HG03460 (cell line): ENCODE results near the gene WDR26.

Experiments
- ATAC-seq: cut with Tn5 transposase; IDR thresholded peaks from one replicate; pipeline ENCODE4 v1.9.1; 2021; ENCODE audit not compliant: unreplicated experiment

The WDR26 gene

GRCh38 chr1:224402472-224403036 lies 32.0 kb downstream of the WDR26 start:
- ATAC-seq, result no peak

GRCh38 chr1:224399887-224400286 lies 34.7 kb downstream of the WDR26 start:
- ATAC-seq, result no peak

- ATAC-seq, result no peak
Observed at GRCh38 chr1:224393294-224393693, 41.3 kb downstream of the WDR26 start.

- no peak for ATAC-seq
Observed at GRCh38 chr1:224392411-224393249, 42.0 kb downstream of the WDR26 start.

GRCh38 chr1:224390517-224390916 lies 44.1 kb downstream of the WDR26 start:
- no peak for ATAC-seq

- ATAC-seq, result no peak
Observed at GRCh38 chr1:224387943-224388342, 46.7 kb downstream of the WDR26 start.

GRCh38 chr1:224387302-224387912 lies 47.2 kb downstream of the WDR26 start:
- ATAC-seq, result no peak

GRCh38 chr1:224383218-224383617 lies 51.4 kb downstream of the WDR26 start:
- ATAC-seq, result no peak

GRCh38 chr1:224381880-224382548 lies 52.6 kb downstream of the WDR26 start:
- no peak for ATAC-seq

GRCh38 chr1:224380003-224380402 lies 54.6 kb downstream of the WDR26 start:
- peak; percentile 66 for ATAC-seq

GRCh38 chr1:224378855-224379631 lies 55.6 kb downstream of the WDR26 start:
- ATAC-seq, result peak; percentile 47

- peak; percentile 61 for ATAC-seq
Observed at GRCh38 chr1:224377676-224378006, 57.0 kb downstream of the WDR26 start.

GRCh38 chr1:224375059-224375458 lies 59.5 kb downstream of the WDR26 start:
- ATAC-seq, result no peak

GRCh38 chr1:224373008-224373590 lies 61.5 kb downstream of the WDR26 start:
- no peak for ATAC-seq

- peak; percentile 66 for ATAC-seq
Observed at GRCh38 chr1:224368409-224368808, 66.2 kb downstream of the WDR26 start.

GRCh38 chr1:224359207-224359606 lies 75.4 kb downstream of the WDR26 start:
- ATAC-seq, result no peak

GRCh38 chr1:224358237-224358636 lies 76.4 kb downstream of the WDR26 start:
- ATAC-seq, result no peak

- no peak for ATAC-seq
Observed at GRCh38 chr1:224357626-224358124, 76.9 kb downstream of the WDR26 start.

GRCh38 chr1:224356685-224357625 lies 77.6 kb downstream of the WDR26 start, which contains the start of gene CNIH4:
CNIH4 (plus strand) TSS chr1:224356879; CDS start chr1:224356925, 46 bp downstream.
- ATAC-seq, result peak; percentile 98
